ENCODE measurements around the gene ECPAS.
A peak's percentile ranks its signal among the peaks of the same experiment; 100 is the strongest.
"Not testable (repeated sequence)": the region's sequence is repeated elsewhere in the genome, so short reads cannot be mapped to it uniquely, and the experiment has no call there.

Gene ECPAS, protein sequence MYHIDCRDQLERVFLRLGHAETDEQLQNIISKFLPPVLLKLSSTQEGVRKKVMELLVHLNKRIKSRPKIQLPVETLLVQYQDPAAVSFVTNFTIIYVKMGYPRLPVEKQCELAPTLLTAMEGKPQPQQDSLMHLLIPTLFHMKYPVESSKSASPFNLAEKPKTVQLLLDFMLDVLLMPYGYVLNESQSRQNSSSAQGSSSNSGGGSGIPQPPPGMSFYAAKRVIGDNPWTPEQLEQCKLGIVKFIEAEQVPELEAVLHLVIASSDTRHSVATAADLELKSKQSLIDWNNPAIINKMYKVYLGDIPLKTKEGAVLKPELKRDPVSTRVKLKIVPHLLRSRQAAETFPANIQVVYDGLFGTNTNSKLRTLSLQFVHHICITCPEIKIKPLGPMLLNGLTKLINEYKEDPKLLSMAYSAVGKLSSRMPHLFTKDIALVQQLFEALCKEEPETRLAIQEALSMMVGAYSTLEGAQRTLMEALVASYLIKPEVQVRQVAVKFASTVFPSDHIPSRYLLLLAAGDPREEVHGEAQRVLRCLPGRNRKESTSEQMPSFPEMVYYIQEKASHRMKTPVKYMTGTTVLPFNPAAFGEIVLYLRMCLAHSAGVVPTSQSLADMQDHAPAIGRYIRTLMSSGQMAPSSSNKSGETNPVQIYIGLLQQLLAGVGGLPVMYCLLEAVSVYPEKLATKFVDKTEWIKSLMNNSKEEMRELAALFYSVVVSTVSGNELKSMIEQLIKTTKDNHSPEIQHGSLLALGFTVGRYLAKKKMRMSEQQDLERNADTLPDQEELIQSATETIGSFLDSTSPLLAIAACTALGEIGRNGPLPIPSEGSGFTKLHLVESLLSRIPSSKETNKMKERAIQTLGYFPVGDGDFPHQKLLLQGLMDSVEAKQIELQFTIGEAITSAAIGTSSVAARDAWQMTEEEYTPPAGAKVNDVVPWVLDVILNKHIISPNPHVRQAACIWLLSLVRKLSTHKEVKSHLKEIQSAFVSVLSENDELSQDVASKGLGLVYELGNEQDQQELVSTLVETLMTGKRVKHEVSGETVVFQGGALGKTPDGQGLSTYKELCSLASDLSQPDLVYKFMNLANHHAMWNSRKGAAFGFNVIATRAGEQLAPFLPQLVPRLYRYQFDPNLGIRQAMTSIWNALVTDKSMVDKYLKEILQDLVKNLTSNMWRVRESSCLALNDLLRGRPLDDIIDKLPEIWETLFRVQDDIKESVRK (N-terminal part only)

DNA sequence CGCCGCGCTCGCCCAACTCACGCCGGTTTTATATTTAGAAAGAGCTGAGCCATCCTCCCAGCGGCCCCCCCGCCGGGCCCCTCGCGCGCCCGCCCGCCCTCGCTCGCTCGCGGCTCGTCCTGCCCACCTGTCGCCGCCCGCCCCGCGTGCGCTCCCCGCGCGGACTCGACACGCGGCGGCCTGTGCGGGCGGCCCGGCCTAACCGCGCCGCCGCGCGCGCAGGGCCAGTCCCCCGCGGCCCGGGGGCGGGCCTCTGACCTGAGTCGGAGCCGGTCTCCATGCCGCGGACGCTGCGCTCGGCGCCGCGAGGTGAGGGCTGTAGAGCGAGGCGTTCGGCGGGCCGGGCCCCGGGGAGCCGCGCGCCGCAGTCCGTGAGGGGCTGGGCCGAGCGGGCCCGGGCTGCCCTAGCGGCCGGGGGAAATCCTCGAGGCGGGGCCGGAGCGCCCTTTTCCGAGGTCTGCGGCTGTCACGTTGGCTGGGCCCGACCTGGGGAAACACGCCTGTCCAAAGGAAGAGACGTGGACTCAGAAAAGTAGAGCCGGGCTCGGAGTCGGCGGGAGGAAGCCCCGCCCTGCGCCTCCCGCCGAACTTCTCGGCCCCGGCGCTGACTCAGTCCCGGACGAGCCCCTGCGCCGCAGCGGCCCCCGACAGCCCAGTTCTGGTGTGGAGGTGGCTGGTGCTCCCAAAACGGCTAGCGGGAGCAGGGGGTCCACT lies at the start of gene ECPAS:
Gene ECPAS, minus strand, starts transcription at position 526 of the 714 bp plus-strand sequence. CDS start 11,465 bp downstream, outside the sequence.
- DNase-seq (ENCODE audit: low spot score): peak; percentile 74

DNA sequence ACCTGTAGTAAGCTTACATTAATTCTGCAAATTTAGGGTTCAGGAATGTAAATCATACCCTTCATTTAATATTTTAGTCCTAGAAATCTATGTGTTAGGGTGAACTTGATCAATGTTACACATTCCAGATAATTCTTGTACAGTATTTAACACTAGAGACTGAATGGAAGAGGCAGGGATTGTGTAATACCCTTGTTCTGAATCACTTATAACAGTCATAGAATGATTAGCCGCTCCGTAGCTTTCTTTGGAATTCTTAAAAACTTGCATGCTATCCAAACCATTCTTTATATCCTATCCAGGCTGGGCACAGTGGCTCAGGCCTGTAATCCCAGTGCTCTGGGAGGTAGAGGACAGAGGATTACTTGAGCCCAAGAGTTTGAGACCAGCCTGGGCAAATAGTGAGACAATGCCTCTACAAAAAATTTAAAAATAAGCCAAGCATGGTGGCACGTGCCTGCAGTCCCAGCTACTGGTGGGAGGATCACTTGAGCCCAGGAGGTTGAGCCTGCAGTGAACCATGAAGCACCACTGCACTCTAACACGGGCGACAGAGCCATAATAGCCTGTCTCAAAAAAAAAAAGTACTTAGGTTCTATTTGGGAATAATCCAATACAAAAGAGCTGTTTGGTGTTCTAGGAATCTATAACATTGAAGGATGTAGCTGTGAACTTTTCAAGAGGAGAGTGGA lies 49.1 kb upstream of the ECPAS start:
- no peak for DNase-seq (ENCODE audit: low spot score)

DNA sequence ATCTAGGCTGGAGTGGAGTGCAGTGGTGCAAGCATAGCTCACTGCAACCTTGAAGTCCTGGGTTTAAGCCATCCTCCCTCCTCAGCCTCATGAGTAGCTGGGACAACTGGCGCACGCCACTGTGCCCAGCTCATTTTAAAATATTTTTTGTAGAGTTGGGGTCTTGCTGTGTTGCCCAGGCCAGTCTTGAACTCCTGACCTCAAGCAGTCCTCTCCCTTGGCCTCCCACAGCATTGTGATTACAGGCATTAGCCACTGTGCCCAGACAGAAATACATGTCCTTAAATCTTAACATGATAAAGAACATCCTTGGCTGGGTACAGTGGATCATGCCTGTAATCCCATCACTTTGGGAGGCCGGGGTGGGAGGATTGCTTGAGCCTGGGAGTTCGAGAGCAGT lies 47.5 kb upstream of the ECPAS start:
- no peak for DNase-seq (ENCODE audit: low spot score)

DNA sequence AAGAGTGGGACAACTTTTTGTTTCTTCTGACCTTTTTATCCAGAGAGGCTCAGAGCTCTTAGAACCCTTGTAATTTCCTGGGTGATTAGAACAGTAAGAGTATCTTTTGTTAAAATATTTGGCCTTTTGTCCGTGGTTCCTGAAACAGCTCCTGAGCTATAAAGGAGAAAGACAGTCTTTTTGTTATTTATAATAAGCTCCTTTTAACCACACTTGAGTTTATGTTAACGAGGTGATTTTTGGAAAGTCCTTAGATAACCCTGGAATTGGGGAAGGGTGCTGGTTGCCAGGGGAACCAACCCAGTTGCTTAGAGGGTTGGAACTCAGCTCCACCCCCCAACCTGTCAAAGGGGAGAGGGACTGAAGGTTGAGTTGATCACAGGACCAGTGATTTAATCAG lies 45.6 kb upstream of the ECPAS start:
- DNase-seq (ENCODE audit: low spot score): no peak

DNA sequence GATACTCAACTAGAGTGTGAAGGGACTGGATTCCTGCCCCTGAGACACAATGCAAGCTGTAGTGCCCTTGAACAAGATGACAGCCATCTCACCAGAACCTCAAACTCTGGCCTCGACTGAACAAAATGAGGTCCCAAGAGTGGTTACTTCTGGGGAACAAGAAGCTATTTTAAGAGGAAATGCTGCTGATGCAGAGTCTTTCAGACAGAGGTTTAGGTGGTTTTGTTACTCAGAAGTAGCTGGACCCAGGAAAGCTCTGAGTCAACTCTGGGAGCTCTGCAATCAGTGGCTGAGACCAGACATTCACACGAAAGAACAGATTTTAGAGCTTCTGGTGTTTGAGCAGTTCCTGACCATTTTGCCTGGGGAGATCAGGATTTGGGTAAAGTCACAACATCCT lies 43.2 kb upstream of the ECPAS start:
- no peak for DNase-seq (ENCODE audit: low spot score)

DNA sequence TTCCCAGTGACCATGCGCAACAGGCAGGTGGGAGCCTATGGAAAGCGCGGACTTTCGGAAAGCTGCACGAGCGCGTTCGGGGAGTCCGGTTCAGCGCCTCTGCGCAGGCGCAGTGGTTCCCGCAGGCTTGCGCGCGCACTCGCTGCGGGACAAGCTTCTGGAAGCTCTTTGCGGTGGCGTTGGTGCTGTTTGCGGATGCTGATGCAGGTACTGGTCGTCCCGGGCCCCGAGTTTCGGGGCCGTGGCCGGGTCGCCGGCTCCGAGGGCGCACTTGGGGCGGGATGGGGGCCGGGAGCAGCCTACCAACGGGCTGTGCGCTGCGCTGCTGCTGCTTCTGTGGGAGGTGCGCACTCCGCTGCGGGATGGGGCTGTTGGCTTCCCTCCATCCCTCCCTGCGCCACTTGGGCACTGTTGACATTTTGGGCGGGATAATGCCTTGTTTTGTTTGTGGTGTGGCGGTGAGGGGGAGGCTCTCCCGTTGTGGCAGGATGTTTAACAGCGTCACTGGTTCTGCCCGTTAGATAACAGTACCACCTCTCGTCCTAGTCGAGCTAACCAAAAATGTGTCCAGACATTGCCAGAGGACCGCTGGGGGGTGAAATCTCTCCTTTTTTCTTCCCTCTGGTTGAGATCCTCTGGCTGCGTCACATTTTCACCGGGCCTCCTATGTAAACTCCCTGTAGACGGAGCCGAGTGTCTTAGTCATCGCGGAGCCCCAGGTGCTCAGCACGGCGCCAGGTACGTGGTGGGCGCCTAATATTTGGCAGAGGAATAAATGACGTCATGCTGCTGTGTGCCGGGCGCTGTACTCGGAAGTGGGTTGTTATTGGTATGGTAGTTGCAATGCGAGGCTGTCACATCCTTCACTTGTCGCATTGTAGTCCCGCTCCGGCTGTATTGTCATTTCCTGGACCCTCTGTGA lies 41.1 kb upstream of the ECPAS start, which contains the start of gene ZNF483:
Gene ZNF483, plus strand, starts transcription at position 124 of the 922 bp plus-strand sequence. CDS start 2,217 bp downstream, outside the sequence.
- peak; percentile 74 for DNase-seq (ENCODE audit: low spot score)

DNA sequence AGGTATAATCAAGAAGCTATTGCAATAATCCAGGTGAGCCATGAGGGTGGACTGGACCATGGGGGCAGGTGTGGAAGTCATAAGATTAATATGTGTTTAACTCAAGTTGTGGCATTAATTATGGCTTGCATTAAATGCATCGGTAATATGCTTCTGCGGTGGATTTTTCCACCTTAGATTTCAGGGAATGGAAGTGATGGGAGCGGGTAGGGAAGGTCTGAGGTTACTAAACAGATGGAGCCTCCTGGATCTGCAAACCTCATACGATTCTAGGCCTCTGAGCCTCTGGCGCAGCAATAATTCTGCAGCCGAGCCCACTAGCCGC lies 40.5 kb upstream of the ECPAS start:
- DNase-seq (ENCODE audit: low spot score): no peak

DNA sequence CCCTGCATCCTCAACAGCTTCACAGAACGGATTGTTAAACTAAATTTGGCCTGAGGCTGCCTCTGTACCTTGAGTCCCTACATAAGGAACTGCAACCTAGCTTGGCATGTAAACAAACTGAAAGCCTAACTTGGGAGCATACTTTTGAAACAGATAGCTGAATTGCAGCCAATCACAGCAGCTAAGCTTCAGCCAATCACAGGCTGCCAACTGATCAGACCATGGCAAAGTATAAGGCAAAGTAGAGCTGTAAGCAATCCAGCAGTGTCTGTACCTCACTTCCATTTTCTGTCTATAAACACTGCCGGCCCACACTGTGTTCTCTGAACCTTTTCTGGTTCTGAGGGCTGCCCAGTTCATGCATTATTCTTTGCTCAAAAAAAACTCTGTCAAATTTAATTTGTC lies 31.9 kb upstream of the ECPAS start:
- DNase-seq (ENCODE audit: low spot score): no peak

DNA sequence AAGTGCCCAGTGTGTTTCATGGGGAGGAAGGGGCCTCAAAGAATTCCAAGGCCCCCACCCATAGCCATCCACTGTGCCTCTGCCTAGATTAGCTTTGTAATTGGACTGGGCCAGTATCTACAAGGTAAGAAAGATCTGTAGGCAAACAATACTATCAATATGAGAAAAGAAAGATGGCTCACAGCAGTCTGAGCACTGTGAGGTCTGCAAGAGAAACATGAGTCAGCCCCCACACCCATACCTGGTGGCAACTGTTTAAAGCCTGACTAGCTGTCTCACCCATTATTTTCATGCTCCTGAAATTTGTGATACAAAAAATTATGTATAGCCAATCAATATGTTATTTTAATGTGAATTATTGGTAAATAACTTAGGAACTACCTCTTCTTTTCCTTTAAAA lies 30.8 kb upstream of the ECPAS start:
- no peak for DNase-seq (ENCODE audit: low spot score)

DNA sequence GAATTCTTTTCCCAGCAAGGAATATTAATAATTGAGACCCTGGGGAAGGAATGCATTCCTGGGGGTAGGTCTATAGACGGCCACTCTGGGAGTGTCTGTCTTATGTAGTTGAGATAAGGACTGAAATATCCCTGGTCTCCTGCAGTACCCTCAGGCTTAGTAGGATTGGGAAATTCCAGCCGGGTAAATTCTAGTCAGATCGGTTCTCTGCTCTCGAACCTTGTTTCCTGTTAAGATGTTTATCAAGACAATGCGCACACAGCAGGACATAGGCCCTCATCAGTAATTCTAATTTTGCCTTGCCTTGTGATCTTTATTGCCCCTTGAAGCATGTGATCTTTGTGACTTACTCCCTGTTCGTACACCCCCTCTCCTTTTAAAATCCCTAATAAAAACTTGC lies 27.4 kb upstream of the ECPAS start:
- not testable (repeated sequence) for DNase-seq (ENCODE audit: low spot score)

DNA sequence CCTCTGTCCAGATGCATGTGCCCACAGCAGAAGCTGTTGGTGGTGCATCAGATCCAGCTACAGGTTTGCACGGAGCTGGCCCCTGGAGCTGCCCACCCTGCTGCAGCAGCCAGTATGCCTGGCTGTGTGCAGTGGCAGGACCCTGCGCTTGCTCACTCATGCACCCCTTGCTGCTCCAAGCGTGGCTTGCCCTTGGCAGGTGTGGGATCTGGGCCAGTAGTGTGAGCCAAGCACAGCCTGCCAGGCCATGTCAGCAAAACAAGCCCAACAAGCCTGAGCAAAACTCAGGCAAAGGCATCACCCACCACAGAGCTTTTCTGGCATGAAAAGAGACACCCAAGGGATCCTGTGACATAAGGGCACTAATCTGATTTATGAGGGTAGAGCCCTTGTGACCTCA lies 18.3 kb upstream of the ECPAS start:
- no peak for DNase-seq (ENCODE audit: low spot score)

DNA sequence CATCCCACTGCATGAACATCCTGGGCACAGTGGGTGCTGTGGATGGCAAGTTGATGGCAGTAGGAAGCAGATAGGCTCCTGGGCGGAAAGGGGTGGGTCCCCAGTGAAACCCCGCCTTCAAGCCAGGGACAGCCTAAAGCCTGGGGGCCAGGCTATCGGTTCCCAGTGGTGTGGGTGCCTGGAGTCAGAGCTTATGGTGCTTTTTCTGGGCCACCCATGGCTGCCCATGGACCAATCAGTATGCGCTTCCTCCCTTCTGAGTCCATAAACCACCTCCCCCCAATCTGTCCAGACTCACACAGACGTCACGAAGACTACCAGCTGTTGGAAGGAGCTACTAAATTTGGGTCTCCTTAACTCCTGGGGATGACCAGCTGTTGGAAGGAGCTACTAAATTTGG lies 17.5 kb upstream of the ECPAS start:
- DNase-seq (ENCODE audit: low spot score): no peak

DNA sequence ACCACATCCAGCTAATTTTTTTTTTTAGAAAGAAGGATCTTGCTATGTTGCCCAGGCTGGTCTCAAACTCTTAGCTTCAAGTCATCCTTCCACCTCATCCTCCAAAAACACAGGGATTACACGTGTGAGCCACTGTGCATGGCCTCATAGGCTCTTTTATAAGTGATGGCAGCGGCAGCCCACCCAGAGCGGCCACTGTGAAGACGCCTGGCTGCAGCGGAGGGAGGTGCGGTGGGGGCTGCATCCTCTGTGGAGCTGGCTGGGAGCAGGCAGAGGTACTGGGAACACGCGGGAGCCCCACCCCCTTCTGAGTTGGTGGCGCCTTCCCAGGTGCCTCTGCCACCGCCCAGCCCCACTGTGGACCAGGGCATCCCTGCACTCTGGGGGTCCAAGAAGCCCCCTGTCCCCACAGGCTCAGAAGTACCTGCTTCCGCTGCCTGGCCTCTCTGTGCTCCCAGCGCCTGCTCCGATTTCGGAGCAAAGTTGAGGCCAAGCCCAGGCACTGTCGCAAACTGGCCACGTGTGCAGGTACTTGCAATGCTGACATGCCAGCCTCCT lies 16.9 kb upstream of the ECPAS start:
- no peak for DNase-seq (ENCODE audit: low spot score)

DNA sequence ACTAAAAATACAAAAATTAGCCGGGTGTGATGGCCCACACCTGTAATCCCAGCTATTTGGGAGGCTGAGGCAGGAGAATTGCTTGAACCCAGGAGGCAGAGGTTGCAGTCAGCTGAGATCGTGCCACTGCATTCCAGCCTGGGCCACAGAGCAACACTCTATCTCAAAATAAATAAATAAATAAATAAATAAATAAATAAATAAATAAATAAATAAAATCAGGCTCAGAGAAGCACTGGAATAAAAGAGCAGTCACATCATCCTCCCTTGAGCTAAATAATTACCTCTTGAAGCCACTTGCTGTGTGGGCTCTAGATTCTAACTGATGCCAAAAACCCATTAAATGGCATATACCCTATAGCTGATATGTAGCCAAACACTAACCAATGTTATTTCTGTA lies 13.0 kb upstream of the ECPAS start:
- not testable (repeated sequence) for DNase-seq (ENCODE audit: low spot score)

DNA sequence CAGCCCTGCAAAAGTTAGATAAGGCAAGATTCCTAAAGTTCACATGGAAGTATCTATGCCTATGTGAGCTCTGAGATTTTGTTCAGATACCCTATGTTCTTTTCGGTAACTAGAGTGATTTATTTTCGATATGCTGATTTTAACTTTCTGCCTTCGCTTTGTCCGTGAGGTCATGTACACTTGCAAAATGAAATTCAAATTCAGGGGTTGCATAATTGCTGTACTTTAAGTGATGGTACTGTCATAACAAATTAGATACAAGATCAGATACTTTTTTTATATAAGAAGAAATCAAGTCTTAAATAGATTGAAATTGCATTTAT lies 350 bp upstream of the ECPAS start:
- no peak for DNase-seq (ENCODE audit: low spot score)

DNA sequence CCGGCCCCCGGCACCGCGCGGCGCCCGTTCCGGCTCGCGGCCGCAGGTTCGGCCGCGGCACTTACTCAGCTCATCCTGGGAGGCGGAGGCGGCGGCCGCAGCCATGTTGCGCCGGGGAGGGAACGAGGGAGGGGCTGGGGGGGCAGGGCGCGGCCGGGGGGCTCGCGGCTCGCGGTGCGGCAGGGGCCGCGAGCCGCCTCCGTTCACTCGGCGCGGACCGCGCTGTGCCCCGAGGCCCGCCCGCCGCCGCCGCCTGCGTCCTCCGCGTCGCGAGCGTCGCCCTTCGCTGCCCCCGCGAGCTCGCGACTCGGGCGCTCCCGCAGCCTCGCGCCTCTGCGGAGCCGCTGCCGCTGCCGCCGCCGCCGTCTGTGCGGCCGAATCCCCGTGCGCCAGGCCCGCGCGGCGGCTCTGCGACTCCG lies 735 bp downstream of the ECPAS start:
- peak; percentile 30 for DNase-seq (ENCODE audit: low spot score)

DNA sequence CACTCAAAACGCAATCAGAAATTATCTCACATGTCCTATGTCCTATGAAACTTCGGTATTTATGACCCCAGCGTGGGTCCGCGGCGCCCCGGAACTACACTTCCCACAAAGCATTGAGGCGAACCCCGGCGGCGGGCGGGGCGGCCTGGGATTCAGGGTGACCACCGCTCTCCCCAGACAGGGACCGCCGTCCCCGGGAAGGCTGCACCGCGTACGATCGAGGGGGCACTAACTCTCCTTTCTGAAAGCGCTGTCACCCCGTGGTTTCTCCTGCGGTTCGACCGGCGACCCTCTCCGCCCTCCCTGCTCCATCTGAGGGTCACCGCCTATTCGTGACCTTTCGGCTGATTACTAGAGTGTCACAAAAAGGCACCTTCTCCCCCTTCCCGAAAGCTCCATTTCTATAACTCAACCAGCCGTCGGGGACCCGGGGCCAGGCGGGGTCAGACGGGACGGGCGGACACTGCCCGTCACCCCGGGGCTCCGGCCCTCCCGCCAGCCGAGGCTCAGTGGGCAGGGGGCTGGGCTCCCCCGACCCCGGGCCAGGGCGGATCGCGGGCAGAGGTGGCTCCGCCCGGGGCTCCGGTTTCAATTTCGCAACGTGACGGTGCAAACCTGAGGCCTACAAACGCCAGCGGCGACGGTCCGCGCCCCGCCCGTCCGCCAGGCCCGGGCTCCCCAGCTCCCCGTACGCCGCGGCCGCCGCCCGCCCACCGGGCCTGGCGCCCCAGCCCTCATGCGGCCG lies 1.3 kb downstream of the ECPAS start:
- DNase-seq (ENCODE audit: low spot score): peak; percentile 18

DNA sequence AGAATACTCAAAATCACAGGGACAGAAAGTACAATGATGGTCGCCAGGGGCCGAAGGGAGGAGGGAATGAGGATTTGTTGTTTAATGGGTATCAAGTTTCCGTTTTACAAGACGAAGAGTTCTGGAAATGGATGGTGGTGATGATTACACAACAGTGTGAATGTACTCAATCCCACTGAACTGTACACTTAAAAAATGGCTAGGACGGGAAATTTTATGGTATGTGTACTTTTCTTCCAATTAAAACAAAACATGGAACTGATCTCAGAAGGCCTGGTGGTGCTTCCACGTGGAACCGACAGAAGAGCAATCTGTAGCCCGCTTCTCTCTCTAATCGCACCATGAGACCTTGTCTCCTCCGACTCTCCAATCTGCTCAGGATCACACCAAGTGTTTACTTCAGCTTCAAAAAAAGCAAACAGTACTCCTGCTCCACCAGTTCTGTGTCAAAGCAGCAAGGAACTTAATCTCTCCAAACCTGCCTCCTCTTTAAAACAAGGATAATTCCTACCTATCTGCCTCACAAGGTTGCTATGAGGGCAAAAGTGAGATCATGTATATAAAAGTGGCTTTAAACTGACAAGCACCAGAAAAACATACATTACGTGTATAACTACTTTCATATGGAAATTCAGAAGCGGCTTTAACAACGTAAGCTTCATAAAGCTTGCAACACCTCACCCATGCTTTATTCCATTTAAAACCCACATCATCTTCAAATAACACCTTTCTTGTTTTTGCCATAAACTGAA lies 2.1 kb downstream of the ECPAS start:
- DNase-seq (ENCODE audit: low spot score): peak; percentile 1

All from kidney capillary endothelial cell (primary cell).